ENCODE data around the gene TGFB1. TPM values are rescaled to one million over a fixed set of nuclear protein-coding genes. Genes with fewer than 3 reads are reported as not detected.

TGFB1 gene
- 23.4 TPM for polyA plus RNA-seq (2012; ENCODE audit: missing spikeins)

DNA sequence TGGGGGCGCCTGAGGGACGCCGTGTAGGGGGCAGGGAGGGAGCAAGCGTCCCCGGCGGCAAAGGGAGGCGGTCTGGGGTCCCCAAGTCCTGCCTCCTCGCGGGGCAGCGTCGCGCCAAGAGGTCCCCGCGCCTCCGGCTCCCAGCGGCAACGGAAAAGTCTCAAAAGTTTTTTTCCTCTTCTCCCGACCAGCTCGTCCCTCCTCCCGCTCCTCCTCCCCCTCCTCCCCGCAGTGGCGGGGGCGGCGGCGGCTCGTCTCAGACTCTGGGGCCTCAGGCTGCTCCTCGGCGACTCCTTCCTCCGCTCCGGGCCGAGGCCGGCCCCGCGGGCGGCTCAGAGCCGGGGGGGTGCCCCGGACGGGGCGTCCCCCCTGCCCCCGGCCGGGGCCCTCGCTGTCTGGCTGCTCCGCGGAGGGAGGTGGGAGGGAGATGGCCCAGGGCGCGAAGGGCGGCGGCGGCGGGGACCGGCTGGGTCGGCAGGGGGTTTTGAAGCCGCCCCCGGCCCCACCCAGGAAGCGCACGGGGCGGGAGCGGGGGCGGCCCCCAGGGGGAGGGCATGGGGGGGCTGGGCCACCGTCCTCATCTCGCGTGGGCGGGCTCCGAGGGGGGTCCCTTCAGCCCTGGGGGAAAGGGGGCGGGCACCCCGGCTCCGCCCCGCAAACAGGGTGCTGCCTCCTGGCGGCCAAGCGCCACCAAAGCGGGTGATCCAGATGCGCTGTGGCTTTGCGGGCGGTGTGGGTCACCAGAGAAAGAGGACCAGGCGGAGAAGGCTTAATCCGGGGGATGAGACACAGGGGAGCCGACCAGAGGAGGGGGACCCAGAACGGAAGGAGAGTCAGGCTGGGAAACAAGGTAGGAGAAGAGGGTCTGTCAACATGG lies at the start of gene TGFB1:
Gene TGFB1, minus strand, starts transcription at position 457 of the 877 bp plus-strand sequence. CDS start 878 bp downstream, outside the sequence.
- FAIRE-seq (peak; percentile 91), DNase-seq (ENCODE audit: insufficient read length) (peak; percentile 98)
- TF ChIP-seq POLR2AphosphoS5 (IDR thresholded peaks at IDR 0.05; ENCODE audit: low read depth, low read length) (peak; percentile 49; the same call in 1 of the 2 replicates), POLR2A (IDR thresholded peaks at IDR 0.05; ENCODE audit: low read depth, low read length) (peak; percentile 81), TAF1 (IDR thresholded peaks at IDR 0.05; ENCODE audit: borderline replicate concordance, low read depth, low read length) (peak; percentile 29; the same call in 1 of the 2 replicates)

- DNase-seq (ENCODE audit: insufficient read length) (no peak), FAIRE-seq (no peak)
- TF ChIP-seq TAF1 (IDR thresholded peaks at IDR 0.05; ENCODE audit: borderline replicate concordance, low read depth, low read length) = no peak
- no peak for TF ChIP-seq POLR2A (IDR thresholded peaks at IDR 0.05; ENCODE audit: low read depth, low read length)
- no peak for TF ChIP-seq POLR2AphosphoS5 (IDR thresholded peaks at IDR 0.05; ENCODE audit: low read depth, low read length)
Observed at GRCh38 chr19:41402010-41402409, 48.3 kb upstream of the TGFB1 start.

GRCh38 chr19:41401483-41401882 lies 47.8 kb upstream of the TGFB1 start:
- no peak for TF ChIP-seq POLR2AphosphoS5 (IDR thresholded peaks at IDR 0.05; ENCODE audit: low read depth, low read length)
- TF ChIP-seq TAF1 (IDR thresholded peaks at IDR 0.05; ENCODE audit: borderline replicate concordance, low read depth, low read length) = no peak
- TF ChIP-seq POLR2A (IDR thresholded peaks at IDR 0.05; ENCODE audit: low read depth, low read length) = no peak
- DNase-seq (ENCODE audit: insufficient read length) (no peak), FAIRE-seq (no peak)

- TF ChIP-seq TAF1 (IDR thresholded peaks at IDR 0.05; ENCODE audit: borderline replicate concordance, low read depth, low read length) = no peak
- no peak for TF ChIP-seq POLR2AphosphoS5 (IDR thresholded peaks at IDR 0.05; ENCODE audit: low read depth, low read length)
- TF ChIP-seq POLR2A (IDR thresholded peaks at IDR 0.05; ENCODE audit: low read depth, low read length) = no peak
- DNase-seq (ENCODE audit: insufficient read length) (no peak), FAIRE-seq (no peak)
Observed at GRCh38 chr19:41399525-41399924, 45.8 kb upstream of the TGFB1 start.

DNA sequence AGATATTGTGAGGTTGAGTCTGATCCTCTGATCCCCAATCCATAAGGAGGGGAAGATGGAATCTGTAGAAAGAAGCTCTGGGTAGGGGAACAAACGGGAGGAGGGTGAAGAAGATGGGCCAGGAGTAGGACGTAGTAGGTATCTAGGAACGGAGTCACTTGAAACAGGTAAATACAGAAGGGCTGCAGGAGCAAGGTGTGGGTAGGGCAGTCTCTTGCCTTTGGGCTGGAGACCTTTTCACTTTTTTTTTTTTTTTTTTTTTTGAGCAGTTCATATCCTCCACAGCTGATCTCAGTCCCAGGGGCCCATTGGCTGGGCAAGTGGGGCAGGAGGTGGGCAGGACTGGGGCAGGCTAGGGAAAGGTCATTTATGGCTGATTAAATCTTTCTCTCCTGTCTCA lies 45.4 kb upstream of the TGFB1 start:
- no peak for FAIRE-seq

GRCh38 chr19:41398598-41398997 lies 44.9 kb upstream of the TGFB1 start:
- FAIRE-seq = peak; percentile 17
- no peak for DNase-seq (ENCODE audit: insufficient read length)
- TF ChIP-seq POLR2AphosphoS5 (IDR thresholded peaks at IDR 0.05; ENCODE audit: low read depth, low read length) = no peak
- no peak for TF ChIP-seq POLR2A (IDR thresholded peaks at IDR 0.05; ENCODE audit: low read depth, low read length)
- no peak for TF ChIP-seq TAF1 (IDR thresholded peaks at IDR 0.05; ENCODE audit: borderline replicate concordance, low read depth, low read length)

More for the DNA sequence above, 45.4 kb upstream of the TGFB1 start:
- TF ChIP-seq POLR2AphosphoS5 (IDR thresholded peaks at IDR 0.05; ENCODE audit: low read depth, low read length) (no peak), POLR2A (IDR thresholded peaks at IDR 0.05; ENCODE audit: low read depth, low read length) (no peak), TAF1 (IDR thresholded peaks at IDR 0.05; ENCODE audit: borderline replicate concordance, low read depth, low read length) (no peak)
- no peak for DNase-seq (ENCODE audit: insufficient read length)

DNA sequence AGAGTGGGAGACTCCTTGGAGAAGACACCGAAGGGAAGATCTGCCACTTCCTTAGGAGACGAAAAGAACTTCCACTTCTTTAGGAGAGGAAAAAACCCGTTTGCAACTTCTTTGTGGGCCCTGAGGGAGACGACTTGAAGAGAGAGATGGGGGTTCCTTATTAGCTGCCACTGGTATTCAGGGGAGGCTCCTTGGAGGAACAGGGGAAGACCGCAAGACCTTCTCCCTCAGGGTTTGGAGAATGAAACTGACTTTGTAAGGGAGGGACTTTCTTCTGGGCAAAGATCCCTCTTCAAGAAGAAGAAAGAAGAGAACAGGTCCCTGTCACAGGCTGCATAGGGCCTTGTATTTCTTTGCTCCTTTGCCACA lies 44.3 kb upstream of the TGFB1 start:
- DNase-seq (ENCODE audit: insufficient read length) (no peak), FAIRE-seq (no peak)
- TF ChIP-seq POLR2AphosphoS5 (IDR thresholded peaks at IDR 0.05; ENCODE audit: low read depth, low read length) (no peak), TAF1 (IDR thresholded peaks at IDR 0.05; ENCODE audit: borderline replicate concordance, low read depth, low read length) (no peak), POLR2A (IDR thresholded peaks at IDR 0.05; ENCODE audit: low read depth, low read length) (no peak)

- DNase-seq (ENCODE audit: insufficient read length) (peak; percentile 92), FAIRE-seq (peak; percentile 100)
- TF ChIP-seq POLR2AphosphoS5 (IDR thresholded peaks at IDR 0.05; ENCODE audit: low read depth, low read length) (peak; percentile 67), TAF1 (IDR thresholded peaks at IDR 0.05; ENCODE audit: borderline replicate concordance, low read depth, low read length) (peak; percentile 66), POLR2A (IDR thresholded peaks at IDR 0.05; ENCODE audit: low read depth, low read length) (peak; percentile 64; the same call in 1 of the 2 replicates)
Observed at GRCh38 chr19:41397086-41398049, 43.6 kb upstream of the TGFB1 start, which contains the start of the genes BCKDHA and EXOSC5. BCKDHA (plus strand) TSS chr19:41397818; CDS start chr19:41397828, 10 bp downstream. EXOSC5 (minus strand) TSS chr19:41397359; CDS start chr19:41397328, 31 bp downstream.

DNA sequence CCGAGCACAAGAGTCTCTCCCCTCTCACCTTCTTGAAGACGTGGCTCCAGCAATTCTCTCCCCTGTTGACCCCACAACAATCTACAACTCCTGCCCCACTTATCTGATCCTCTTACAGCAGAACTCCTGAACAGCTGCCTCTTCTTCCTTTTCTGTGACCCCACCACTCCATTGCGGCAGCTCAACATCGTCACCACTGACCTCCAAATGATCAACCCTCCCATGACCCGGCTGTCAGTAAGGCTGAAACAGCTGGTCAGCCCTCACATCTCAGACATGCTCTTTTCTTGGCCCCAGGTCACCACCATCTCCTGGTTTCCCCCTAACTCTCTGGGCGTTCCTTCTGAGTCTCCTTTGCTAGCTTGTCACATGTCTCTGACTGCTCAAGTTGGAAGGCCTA lies 41.6 kb upstream of the TGFB1 start:
- FAIRE-seq = no peak
- DNase-seq (ENCODE audit: insufficient read length) = no peak

GRCh38 chr19:41392775-41393174 lies 39.1 kb upstream of the TGFB1 start:
- DNase-seq (ENCODE audit: insufficient read length) = no peak
- FAIRE-seq = no peak
- no peak for TF ChIP-seq POLR2AphosphoS5 (IDR thresholded peaks at IDR 0.05; ENCODE audit: low read depth, low read length)
- no peak for TF ChIP-seq POLR2A (IDR thresholded peaks at IDR 0.05; ENCODE audit: low read depth, low read length)
- no peak for TF ChIP-seq TAF1 (IDR thresholded peaks at IDR 0.05; ENCODE audit: borderline replicate concordance, low read depth, low read length)

More for the DNA sequence above, 41.6 kb upstream of the TGFB1 start:
- peak; percentile 29; the same call in 1 of the 2 replicates for TF ChIP-seq POLR2A (IDR thresholded peaks at IDR 0.05; ENCODE audit: low read depth, low read length)
- no peak for TF ChIP-seq TAF1 (IDR thresholded peaks at IDR 0.05; ENCODE audit: borderline replicate concordance, low read depth, low read length)

DNA sequence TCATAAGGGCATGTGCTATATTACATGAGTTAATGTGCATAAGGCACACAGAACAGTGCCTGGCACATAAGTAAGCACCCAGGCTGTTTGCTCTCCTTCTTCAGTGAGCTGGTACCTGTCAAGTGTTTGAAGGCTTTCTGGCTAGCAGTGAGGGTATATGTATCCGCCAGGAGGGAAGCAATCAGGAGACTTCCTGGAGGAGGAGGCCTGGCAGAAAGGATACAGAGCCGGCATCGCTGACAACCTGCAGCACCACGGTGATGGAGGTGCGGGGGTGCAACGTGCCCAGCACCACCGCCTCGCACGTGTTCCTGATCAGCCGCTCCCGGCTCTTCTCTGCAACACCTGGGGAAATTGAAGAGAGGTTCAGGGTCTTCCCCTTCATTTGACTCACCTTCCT lies 37.9 kb upstream of the TGFB1 start:
- no peak for FAIRE-seq
- no peak for DNase-seq (ENCODE audit: insufficient read length)
- TF ChIP-seq POLR2A (IDR thresholded peaks at IDR 0.05; ENCODE audit: low read depth, low read length) (no peak), POLR2AphosphoS5 (IDR thresholded peaks at IDR 0.05; ENCODE audit: low read depth, low read length) (no peak), TAF1 (IDR thresholded peaks at IDR 0.05; ENCODE audit: borderline replicate concordance, low read depth, low read length) (no peak)
